Activated naive CD4-positive, alpha-beta T cell treated with anti-CD3 and anti-CD28 coated beads, Interleukin-2, amount 50 U/mL, for 16 hours (primary cell): ENCODE results near the gene SRM.
"Not testable (repeated sequence)": the region's sequence is repeated elsewhere in the genome, so short reads cannot be mapped to it uniquely, and the experiment has no call there.

ENCODE experiments used
- DNase-seq: peaks from one replicate; pipeline ENCODE4 v3.0.0-alpha.2; 2020

Gene SRM

DNA sequence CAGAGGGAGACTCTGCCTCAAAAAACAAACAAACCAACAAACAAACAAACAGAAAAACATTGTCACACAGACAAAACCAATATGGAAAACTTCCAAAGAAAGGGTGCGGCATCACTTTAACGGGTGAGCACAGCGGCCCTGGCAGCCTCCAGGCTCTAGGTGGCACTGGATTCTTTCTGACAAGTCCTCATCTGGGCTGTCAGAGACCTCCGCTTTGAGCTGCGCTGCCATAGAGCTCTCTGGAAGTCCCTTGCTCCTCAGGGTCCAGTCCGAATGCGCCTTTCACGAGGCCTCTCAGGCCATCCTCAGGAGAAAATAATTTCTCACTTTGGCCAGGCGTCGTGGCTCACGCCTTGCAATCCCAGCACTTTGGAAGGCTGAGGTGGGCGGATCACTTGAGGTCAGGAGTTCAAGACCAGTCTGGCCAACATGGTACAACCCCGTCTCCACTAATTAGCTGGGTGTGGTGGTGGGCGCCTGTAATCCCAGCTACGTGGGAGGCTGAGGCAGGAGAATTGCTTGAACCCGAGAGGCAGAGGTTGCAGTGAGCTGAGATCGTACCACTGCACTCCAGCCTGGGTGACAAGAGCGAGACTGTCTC, 4.2 kb upstream of the SRM start:
- DNase-seq: not testable (repeated sequence)

- DNase-seq: no peak
Observed at GRCh38 chr1:11062965-11063401, 3.2 kb upstream of the SRM start.

DNA sequence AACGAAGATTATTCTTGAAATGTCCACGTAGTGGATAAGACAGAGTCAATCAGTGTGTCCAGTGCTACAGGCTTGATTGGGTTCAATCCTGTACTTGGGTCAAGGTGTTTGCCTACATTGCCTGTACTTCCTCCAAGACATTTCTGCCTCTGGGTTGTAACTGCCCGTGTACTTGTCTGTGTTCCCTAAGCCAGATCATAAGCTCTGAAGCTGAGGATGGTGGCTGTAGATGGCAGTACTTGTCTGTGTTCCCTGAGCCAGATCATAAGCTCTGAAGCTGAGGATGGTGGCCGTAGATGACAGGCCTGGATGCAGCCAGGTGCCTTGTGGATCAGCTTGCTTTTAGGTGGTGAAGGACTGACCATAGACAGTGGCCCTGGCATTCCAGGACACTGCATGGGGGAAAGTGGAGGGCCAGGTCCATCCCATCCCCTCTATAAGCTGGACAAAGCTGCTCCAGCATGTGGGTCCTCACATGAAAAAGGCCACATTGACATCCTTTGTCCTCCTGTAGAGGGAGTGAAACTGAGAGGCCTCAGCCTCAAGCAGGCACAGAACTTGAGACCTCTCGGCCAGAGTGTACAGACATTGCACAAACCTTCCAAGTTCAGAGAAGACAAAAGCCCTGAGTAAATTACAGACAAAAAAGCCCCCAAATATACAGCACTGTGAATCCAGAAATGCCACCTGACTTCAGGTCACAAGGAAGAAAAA, 2.0 kb upstream of the SRM start:
- no peak for DNase-seq

- peak; percentile 48 for DNase-seq
Observed at GRCh38 chr1:11059155-11059967, 457 bp downstream of the SRM start.

- DNase-seq: no peak
Observed at GRCh38 chr1:11058595-11059154, 1.1 kb downstream of the SRM start.

DNA sequence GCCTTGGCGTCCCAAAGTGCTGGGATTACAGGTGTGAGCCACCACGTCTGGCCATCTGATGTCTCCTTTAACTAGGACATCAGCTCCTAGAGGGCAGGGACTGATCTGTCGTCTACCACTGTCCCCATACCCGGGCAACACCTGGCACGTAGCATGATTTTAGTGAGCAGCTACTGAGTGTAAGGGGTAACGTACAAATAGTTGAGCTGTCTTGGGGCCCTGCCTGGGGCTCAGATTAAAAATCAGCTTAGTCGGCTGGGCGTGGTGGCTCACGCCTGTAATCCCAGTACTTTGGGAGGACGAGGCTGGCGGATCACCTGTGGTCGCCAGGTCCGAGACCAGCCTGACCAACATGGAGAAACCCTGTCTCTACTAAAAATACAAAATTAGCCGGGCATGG, 1.8 kb downstream of the SRM start:
- no peak for DNase-seq

DNA sequence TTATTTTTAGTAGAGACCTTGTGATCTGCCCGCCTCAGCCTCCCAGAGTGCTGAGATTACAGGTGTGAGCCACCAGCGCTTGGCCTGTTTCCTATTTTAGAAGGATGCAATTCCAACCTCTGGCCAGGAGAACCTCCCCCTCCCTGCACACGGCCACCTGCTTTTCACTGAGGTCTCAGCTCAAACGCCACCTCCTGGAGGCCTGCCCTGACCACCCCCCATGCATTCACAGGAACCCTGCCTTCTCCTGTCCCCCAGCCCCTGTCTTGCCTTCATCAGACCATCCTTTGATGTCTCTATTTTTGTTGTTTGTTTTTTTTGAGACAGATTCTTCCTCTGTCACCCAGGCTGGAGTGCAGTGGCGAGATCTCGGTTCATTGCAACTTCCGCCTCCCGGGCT, 2.3 kb downstream of the SRM start:
- no peak for DNase-seq

GRCh38 chr1:11056504-11056903, 3.3 kb downstream of the SRM start:
- DNase-seq: no peak

GRCh38 chr1:11055676-11056075, 4.1 kb downstream of the SRM start:
- DNase-seq: no peak

DNA sequence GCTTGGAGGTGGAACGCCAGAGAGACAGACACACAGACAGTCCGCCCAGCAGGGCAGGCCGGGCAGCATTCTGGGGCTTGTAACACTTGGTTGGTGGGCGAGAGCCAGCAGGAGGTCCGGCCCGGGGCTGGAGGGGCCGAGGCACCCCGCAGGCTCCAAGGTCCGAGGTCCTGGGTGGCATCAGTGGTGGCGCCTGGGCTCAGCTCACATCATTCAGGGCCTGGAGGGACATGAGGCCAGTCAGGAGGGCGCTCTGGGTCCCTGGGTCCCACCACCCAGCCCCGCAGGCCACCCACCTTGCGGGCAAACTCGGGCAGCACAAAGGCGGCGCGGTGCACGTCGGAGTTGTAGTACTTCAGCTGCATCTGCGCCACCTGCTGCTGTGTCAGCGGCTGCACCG, 5.2 kb downstream of the SRM start:
- DNase-seq: no peak

DNA sequence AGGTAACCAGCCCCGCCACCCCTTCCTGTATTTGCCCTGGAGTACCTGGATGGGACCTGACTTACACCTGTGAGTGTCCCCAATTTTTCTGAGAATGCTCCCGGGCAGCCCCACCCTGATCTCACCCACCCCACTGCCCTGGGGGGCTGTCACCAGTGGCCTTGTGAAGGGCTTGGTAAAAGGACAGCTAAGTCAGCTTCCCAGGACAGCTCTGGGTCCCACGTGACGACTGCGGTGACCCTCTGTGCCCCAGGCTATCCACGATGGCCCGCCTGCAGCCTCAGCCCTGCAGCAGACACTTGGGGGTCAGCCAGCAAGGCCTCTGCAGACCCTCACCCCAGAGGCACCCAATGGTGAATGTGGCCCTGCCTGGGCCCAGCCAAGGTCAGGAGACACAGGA, 5.6 kb downstream of the SRM start:
- DNase-seq: no peak

DNA sequence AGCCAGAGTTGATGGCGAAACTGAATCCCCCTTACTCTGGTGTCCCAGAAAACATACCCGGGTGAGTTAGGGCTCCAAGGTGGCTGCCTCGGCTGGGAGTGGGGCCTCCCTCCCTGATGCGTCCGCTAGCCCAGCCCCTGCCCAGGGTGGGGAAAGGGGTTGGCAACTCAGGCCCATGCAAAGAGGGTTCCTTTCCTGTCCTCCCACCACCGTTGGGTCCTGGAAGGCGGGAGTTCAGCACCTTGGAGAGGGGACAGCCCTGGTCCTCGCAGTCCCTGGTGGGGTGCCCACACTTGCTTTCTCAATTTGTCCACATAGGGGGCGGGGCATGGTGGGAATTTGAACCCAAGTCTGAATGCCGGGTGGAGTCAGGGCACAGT, 6.1 kb downstream of the SRM start:
- no peak for DNase-seq

GRCh38 chr1:11052839-11053757, 6.7 kb downstream of the SRM start:
- no peak for DNase-seq

- DNase-seq: no peak
Observed at GRCh38 chr1:11051781-11052511, 7.9 kb downstream of the SRM start.

DNA sequence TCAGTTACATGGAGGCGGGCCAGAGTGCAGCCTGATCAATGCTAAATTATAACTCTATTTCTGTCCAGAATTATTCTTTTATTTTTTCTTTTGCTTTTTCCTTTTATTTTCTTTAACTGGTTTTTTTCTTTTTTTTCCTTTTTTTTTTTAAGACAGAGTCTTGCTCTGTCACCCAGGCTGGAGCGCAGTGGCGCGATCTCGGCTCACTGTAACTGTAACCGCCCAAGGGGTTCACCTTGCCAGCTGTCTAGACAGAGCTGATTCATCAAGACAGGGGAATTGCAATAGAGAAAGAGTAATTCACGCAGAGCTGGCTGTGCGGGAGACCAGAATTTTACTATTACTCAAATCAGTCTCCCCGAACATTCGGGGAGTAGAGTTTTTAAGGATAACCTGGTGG, 8.7 kb downstream of the SRM start:
- not testable (repeated sequence) for DNase-seq

DNA sequence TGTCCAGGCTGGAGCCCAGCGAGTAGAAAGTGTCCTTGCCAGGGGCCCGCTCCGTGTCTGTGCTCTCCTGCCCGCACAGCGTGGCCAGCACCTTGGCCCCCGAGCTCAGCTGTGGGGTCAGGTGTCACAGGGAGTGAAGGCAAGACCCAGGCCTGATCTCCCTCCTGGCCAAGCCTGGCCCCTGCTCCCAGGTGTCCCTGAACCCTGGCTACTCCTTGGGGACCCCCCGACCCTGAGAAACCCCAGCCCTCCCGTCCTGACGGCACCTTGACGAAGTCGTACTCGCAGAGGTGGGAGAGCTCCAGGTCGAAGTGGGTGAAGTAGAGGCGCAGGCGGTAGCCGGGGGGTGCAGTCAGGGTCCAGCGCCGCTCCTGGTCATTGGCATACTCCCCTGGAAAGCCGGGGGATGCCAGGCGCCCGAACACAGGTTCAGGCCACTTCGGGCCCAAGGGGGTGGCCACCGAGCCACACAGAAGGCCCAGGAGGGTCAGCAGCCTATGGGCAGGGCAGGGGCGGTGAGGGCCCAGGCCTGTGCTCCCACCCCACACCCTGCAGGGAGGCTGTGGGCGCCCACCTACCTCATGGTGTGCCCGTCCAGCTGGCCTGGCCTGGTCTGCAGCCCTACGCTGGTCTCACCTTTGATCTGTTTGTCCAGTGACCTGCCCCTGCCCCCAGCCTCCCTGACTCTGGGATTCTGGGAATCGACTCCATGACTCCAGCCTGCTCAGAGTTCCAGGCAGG, 13.0 kb downstream of the SRM start, which contains the start of gene MASP2:
TSS of gene MASP2 (minus strand) at position 615 of the 741 bp plus-strand sequence. CDS start at position 583, 32 bp downstream.
- no peak for DNase-seq

GRCh38 chr1:11046270-11046566, 13.6 kb downstream of the SRM start:
- DNase-seq: no peak

GRCh38 chr1:11045428-11046269, 14.2 kb downstream of the SRM start:
- DNase-seq: no peak

- DNase-seq: no peak
Observed at GRCh38 chr1:11044849-11045427, 14.9 kb downstream of the SRM start.
